CD4-positive, alpha-beta memory T cell (primary cell): Measurements from ENCODE around the gene NR2E1. TPM values are rescaled to one million over a fixed set of nuclear protein-coding genes. Genes with fewer than 3 reads are reported as not detected.

Source experiments
- CTCF ChIA-PET: fragments of 350-600 bp; sonication (Branson Sonifier 250); formaldehyde crosslinking; loops from one replicate; lab custom pipeline; 2021; ENCODE audit warnings: inconsistent platforms; ENCODE audit not compliant: partially characterized antibody; lab: Charles Lee
- POLR2A ChIA-PET: fragments of 350-600 bp; sonication (Branson Sonifier 250); formaldehyde crosslinking; loops from one replicate; lab custom pipeline; 2021; ENCODE audit not compliant: partially characterized antibody; lab: Charles Lee
- DNase-seq, 5 donors: peaks; one replicate each; pipeline versions ENCODE4 v3.0.0 to v3.0.0-alpha.2; 2020 to 2022; ENCODE audit warnings: mixed read lengths in 1 of 5
- H3K27ac ChIP-seq: one replicate; pipeline ENCODE4 v1.7.0; 2013; ENCODE audit warnings: low read depth, low read length
- H3K27me3 ChIP-seq: 2 replicates; pipeline ENCODE4 v1.7.0; 2013; ENCODE audit warnings: mild to moderate bottlenecking, low read length, moderate library complexity; ENCODE audit not compliant: insufficient read depth
- H3K36me3 ChIP-seq: 2 replicates; pipeline ENCODE4 v1.7.0; 2013; ENCODE audit warnings: mild to moderate bottlenecking, low read length, moderate library complexity; ENCODE audit not compliant: insufficient read depth
- H3K4me1 ChIP-seq: 2 replicates; pipeline ENCODE4 v1.7.0; 2013; ENCODE audit warnings: mild to moderate bottlenecking, low read length, moderate library complexity; ENCODE audit not compliant: insufficient read depth
- H3K4me3 ChIP-seq, 2 donors: one replicate each; pipeline ENCODE4 v1.7.0; 2013; ENCODE audit warnings: low read length in 2 of 2, mild to moderate bottlenecking in 1 of 2
- H3K9me3 ChIP-seq, 2 donors: one replicate each; pipeline ENCODE4 v1.7.0; 2013; ENCODE audit warnings: low read length in 2 of 2, control low read depth in 1 of 2; ENCODE audit not compliant: control insufficient read depth in 1 of 2
- H3K27ac Mint-ChIP-seq, 7 donors: one replicate each; pipeline ENCODE4 v1.8.0; 2020 to 2021; ENCODE audit warnings: mixed read lengths in 7 of 7, mild to moderate bottlenecking in 6 of 7, inconsistent platforms in 3 of 7, moderate library complexity in 3 of 7
- H3K27me3 Mint-ChIP-seq, 2 donors: one replicate each; pipeline ENCODE4 v1.8.0; 2020 to 2021; ENCODE audit warnings: mixed read lengths in 2 of 2
- H3K36me3 Mint-ChIP-seq, 2 donors: one replicate each; pipeline ENCODE4 v1.8.0; 2020 to 2021; ENCODE audit warnings: mixed read lengths in 2 of 2, inconsistent platforms in 1 of 2, mild to moderate bottlenecking in 1 of 2
- H3K4me1 Mint-ChIP-seq, 4 donors: one replicate each; pipeline ENCODE4 v1.8.0; 2020 to 2021; ENCODE audit warnings: mixed read lengths in 4 of 4, mild to moderate bottlenecking in 1 of 4
- H3K4me3 Mint-ChIP-seq, 8 donors: one replicate each; pipeline ENCODE4 v1.8.0; 2020 to 2021; ENCODE audit warnings: mixed read lengths in 8 of 8, mild to moderate bottlenecking in 7 of 8, moderate library complexity in 6 of 8, inconsistent platforms in 3 of 8
- H3K9me3 Mint-ChIP-seq, 8 donors: one replicate each; pipeline ENCODE4 v1.8.0; 2020 to 2021; ENCODE audit warnings: mixed read lengths in 8 of 8, mild to moderate bottlenecking in 5 of 8, inconsistent platforms in 3 of 8, moderate library complexity in 1 of 8
- intact Hi-C: fragments of 100-400 bp; cut with micrococcal nuclease; formaldehyde crosslinking; loops from one replicate; pipeline ENCODE4 v1.15.1; 2023
- polyA plus RNA-seq, 2 donors: library from polyadenylated mRNA; unstranded; fragments of 300-500 nt; fragmentation: Illumina TruSeq; gene quantifications; one replicate each; pipeline ENCODE4 v1.2.3, GENCODE V29; 2021
- total RNA-seq, 2 experiments: library from RNA; stranded (reverse); gene quantifications; one replicate each; pipeline ENCODE4 v1.2.3, GENCODE V29; 2021

NR2E1 gene
- total and polyA plus RNA-seq, 4 experiments from 2014 or later, result not detected

GRCh38 chr6:108168090-108168463 lies 2.3 kb downstream of the NR2E1 start:
- ChIA-PET POLR2A (no interaction called here), CTCF (no interaction called here)
- H3K27me3 ChIP-seq, result peaks cover 70% of the 10 kb centered on the region
- Mint-ChIP-seq H3K27me3 (peaks cover 63 to 79% of the 10 kb centered on the region in 2 donors), H3K27ac (peak overlapping the region in 1 of 7 donors; percentile 55), H3K4me3 (peak overlapping the region; percentile 6 to 81 (median 72)), H3K9me3 (peaks cover 0 to 3% (median 0%) of the 10 kb centered on the region in 8 donors), H3K36me3 (no peaks in the 10 kb centered on the region), H3K4me1 (peaks cover 24 to 69% (median 40%) of the 10 kb centered on the region in 4 donors)
- peaks cover 55% of the 10 kb centered on the region for H3K4me1 ChIP-seq
- intact Hi-C loops, result no loop called here
- H3K9me3 ChIP-seq, result no peaks in the 10 kb centered on the region
- no peaks in the 10 kb centered on the region for H3K36me3 ChIP-seq
- no peak overlapping the region for H3K4me3 ChIP-seq
- DNase-seq, result no peak
- H3K27ac ChIP-seq, result no peak overlapping the region

- Mint-ChIP-seq H3K4me3 (peak overlapping the region; percentile 68 to 83 (median 75)), H3K27me3 (peaks cover 60 to 75% of the 10 kb centered on the region in 2 donors), H3K27ac (peak overlapping the region in 1 of 7 donors; percentile 16), H3K36me3 (no peaks in the 10 kb centered on the region), H3K4me1 (peaks cover 24 to 64% (median 38%) of the 10 kb centered on the region in 4 donors), H3K9me3 (peaks cover 0 to 3% (median 0%) of the 10 kb centered on the region in 8 donors)
- peaks cover 55% of the 10 kb centered on the region for H3K4me1 ChIP-seq
- H3K36me3 ChIP-seq, result no peaks in the 10 kb centered on the region
- DNase-seq, result no peak
- POLR2A ChIA-PET, result no interaction called here
- intact Hi-C loops, result no loop called here
- peak overlapping the region in 1 of 2 donors; percentile 22 for H3K4me3 ChIP-seq
- no peaks in the 10 kb centered on the region for H3K9me3 ChIP-seq
- CTCF ChIA-PET, result interaction anchor here (0.9 kb wide), 1 partner anchor 13 kb away, joined by 3 read pairs; no protein-coding TSS in a partner anchor
- peaks cover 63% of the 10 kb centered on the region for H3K27me3 ChIP-seq
- H3K27ac ChIP-seq, result no peak overlapping the region
These were observed 3.0 kb downstream of the NR2E1 start for GRCh38 chr6:108168501-108169463.

- peaks cover 0 to 4% (median 1%) of the 10 kb centered on the region in 8 donors for H3K9me3 Mint-ChIP-seq
These were observed 3.9 kb downstream of the NR2E1 start for GRCh38 chr6:108169464-108170331.

GRCh38 chr6:108170332-108171290 lies 4.8 kb downstream of the NR2E1 start:
- H3K4me3 Mint-ChIP-seq, result peak overlapping the region in 7 of 8 donors; percentile 4 to 71 (median 31)
- Histone ChIP-seq H3K27me3 (peaks cover 58% of the 10 kb centered on the region), H3K9me3 (no peaks in the 10 kb centered on the region), H3K36me3 (no peaks in the 10 kb centered on the region), H3K4me3 (no peak overlapping the region), H3K4me1 (peaks cover 57% of the 10 kb centered on the region), H3K27ac (no peak overlapping the region)
- CTCF ChIA-PET, result no interaction called here
- DNase-seq, result no peak
- H3K27ac Mint-ChIP-seq, result no peak overlapping the region
- intact Hi-C loops, result no loop called here
- H3K36me3 Mint-ChIP-seq, result no peaks in the 10 kb centered on the region
- POLR2A ChIA-PET, result interaction anchor here (1.2 kb wide), 1 partner anchor 12 kb away, joined by 3 read pairs; no protein-coding TSS in a partner anchor
- H3K9me3 Mint-ChIP-seq, result peaks cover 0 to 4% (median 1%) of the 10 kb centered on the region in 8 donors
- peaks cover 20 to 57% (median 37%) of the 10 kb centered on the region in 4 donors for H3K4me1 Mint-ChIP-seq
- peaks cover 56 to 72% of the 10 kb centered on the region in 2 donors for H3K27me3 Mint-ChIP-seq

More at GRCh38 chr6:108169464-108170331, 3.9 kb downstream of the NR2E1 start:
- Histone ChIP-seq H3K27me3 (peaks cover 56% of the 10 kb centered on the region), H3K27ac (no peak overlapping the region), H3K36me3 (no peaks in the 10 kb centered on the region), H3K4me3 (peak overlapping the region in 1 of 2 donors; percentile 22), H3K9me3 (no peaks in the 10 kb centered on the region), H3K4me1 (peaks cover 55% of the 10 kb centered on the region)
- no peak for DNase-seq
- intact Hi-C loops, result no loop called here
- no peaks in the 10 kb centered on the region for H3K36me3 Mint-ChIP-seq
- peaks cover 56 to 71% of the 10 kb centered on the region in 2 donors for H3K27me3 Mint-ChIP-seq
- peak overlapping the region in 1 of 7 donors; percentile 16 for H3K27ac Mint-ChIP-seq
- peaks cover 24 to 58% (median 37%) of the 10 kb centered on the region in 4 donors for H3K4me1 Mint-ChIP-seq
- POLR2A ChIA-PET, result interaction anchor here (1.2 kb wide), 1 partner anchor 11 kb away, joined by 3 read pairs; no protein-coding TSS in a partner anchor
- H3K4me3 Mint-ChIP-seq, result peak overlapping the region; percentile 68 to 83 (median 75)
- CTCF ChIA-PET, result interaction anchor here (0.9 kb wide), 1 partner anchor 14 kb away, joined by 3 read pairs; no protein-coding TSS in a partner anchor

- peaks cover 55 to 72% of the 10 kb centered on the region in 2 donors for H3K27me3 Mint-ChIP-seq
- Histone ChIP-seq H3K9me3 (no peaks in the 10 kb centered on the region), H3K27ac (no peak overlapping the region), H3K4me3 (no peak overlapping the region), H3K4me1 (peaks cover 57% of the 10 kb centered on the region), H3K27me3 (peaks cover 57% of the 10 kb centered on the region), H3K36me3 (no peaks in the 10 kb centered on the region)
- peaks cover 18 to 57% (median 40%) of the 10 kb centered on the region in 4 donors for H3K4me1 Mint-ChIP-seq
- H3K4me3 Mint-ChIP-seq, result peak overlapping the region in 3 of 8 donors; percentile 3 to 71 (median 41)
- POLR2A ChIA-PET, result no interaction called here
- H3K27ac Mint-ChIP-seq, result no peak overlapping the region
- no peak for DNase-seq
- H3K9me3 Mint-ChIP-seq, result peaks cover 0 to 4% (median 1%) of the 10 kb centered on the region in 8 donors
- intact Hi-C loops, result no loop called here
- CTCF ChIA-PET, result no interaction called here
- H3K36me3 Mint-ChIP-seq, result no peaks in the 10 kb centered on the region
These were observed 5.6 kb downstream of the NR2E1 start for GRCh38 chr6:108171291-108171917.
